Measurements from ENCODE around the gene LAD1.
A peak's percentile ranks its signal among the peaks of the same experiment; 100 is the strongest.

The LAD1 gene

GRCh38 chr1:201391225-201391624, 7.9 kb downstream of the LAD1 start:
- DNase-seq = no peak

GRCh38 chr1:201389051-201389450, 10.1 kb downstream of the LAD1 start:
- DNase-seq = no peak

GRCh38 chr1:201386208-201386607, 12.9 kb downstream of the LAD1 start:
- no peak for DNase-seq

GRCh38 chr1:201385299-201385891, 13.7 kb downstream of the LAD1 start:
- DNase-seq = peak in 1 of 2 experiments; percentile 39

GRCh38 chr1:201384406-201384782, 14.7 kb downstream of the LAD1 start:
- no peak for DNase-seq

- no peak for DNase-seq
Observed at GRCh38 chr1:201383647-201384405, 15.3 kb downstream of the LAD1 start.

- DNase-seq = no peak
Observed at GRCh38 chr1:201381130-201381529, 18.0 kb downstream of the LAD1 start.

- no peak for DNase-seq
Observed at GRCh38 chr1:201379733-201380242, 19.3 kb downstream of the LAD1 start.

GRCh38 chr1:201378804-201379203, 20.3 kb downstream of the LAD1 start:
- no peak for DNase-seq

- DNase-seq = no peak
Observed at GRCh38 chr1:201377611-201378092, 21.5 kb downstream of the LAD1 start, which contains the start of gene TNNT2. TNNT2 (minus strand) TSS chr1:201377680; CDS start chr1:201373254, 4,426 bp downstream.

GRCh38 chr1:201376464-201377374, 22.4 kb downstream of the LAD1 start:
- no peak for DNase-seq

- no peak for DNase-seq
Observed at GRCh38 chr1:201376107-201376463, 23.0 kb downstream of the LAD1 start.

GRCh38 chr1:201375169-201375568, 24.0 kb downstream of the LAD1 start:
- no peak for DNase-seq

GRCh38 chr1:201374364-201374763, 24.8 kb downstream of the LAD1 start:
- no peak for DNase-seq

- no peak for DNase-seq
Observed at GRCh38 chr1:201371792-201372191, 27.3 kb downstream of the LAD1 start.

- no peak for DNase-seq
Observed at GRCh38 chr1:201371276-201371675, 27.8 kb downstream of the LAD1 start.

- DNase-seq = no peak
Observed at GRCh38 chr1:201370500-201370899, 28.6 kb downstream of the LAD1 start.

- no peak for DNase-seq
Observed at GRCh38 chr1:201369209-201369608, 29.9 kb downstream of the LAD1 start.

- no peak for DNase-seq
Observed at GRCh38 chr1:201366696-201367095, 32.4 kb downstream of the LAD1 start.

GRCh38 chr1:201365251-201365650, 33.9 kb downstream of the LAD1 start:
- DNase-seq = no peak

- no peak for DNase-seq
Observed at GRCh38 chr1:201364808-201365105, 34.4 kb downstream of the LAD1 start.

GRCh38 chr1:201363467-201363866, 35.7 kb downstream of the LAD1 start:
- DNase-seq = no peak

- DNase-seq = no peak
Observed at GRCh38 chr1:201362906-201363305, 36.2 kb downstream of the LAD1 start.

Data from NCI-H1930 (cell line).